ENCODE results near the gene DPP3. TPM values are rescaled to one million over a fixed set of nuclear protein-coding genes. Genes with fewer than 3 reads are reported as not detected.

DPP3 gene
- total and polyA plus RNA-seq, 2 experiments from 2014 or later: 21.9 to 44.9 TPM

- no peaks in the 10 kb centered on the region for H3K9me3 ChIP-seq (ENCODE audit: low read depth)
- peak in 1 of 2 donors; percentile 45 for DNase-seq (ENCODE audit: low read depth in 1 of 2, low spot score in 1 of 2)
- H3K27ac ChIP-seq: peak overlapping the region; percentile 97
These were observed 679 bp upstream of the DPP3 start for GRCh38 chr11:66479394-66480116.

GRCh38 chr11:66484806-66485380 is 4.7 kb downstream of the DPP3 start:
- Histone ChIP-seq H3K36me3 (no peaks in the 10 kb centered on the region), H3K9me3 (ENCODE audit: low read depth) (no peaks in the 10 kb centered on the region), H3K4me1 (ENCODE audit: low read depth) (no peaks in the 10 kb centered on the region), H3K27me3 (no peaks in the 10 kb centered on the region), H3K4me3 (no peak overlapping the region), H3K27ac (no peak overlapping the region)
- no peak for DNase-seq (ENCODE audit: low read depth in 1 of 2, low spot score in 1 of 2)
- TF ChIP-seq CTCF (IDR thresholded peaks at IDR 0.05; ENCODE audit: low read depth, low read length): no peak

More at GRCh38 chr11:66479394-66480116, 679 bp upstream of the DPP3 start:
- no peaks in the 10 kb centered on the region for H3K4me1 ChIP-seq (ENCODE audit: low read depth)
- H3K27me3 ChIP-seq: no peaks in the 10 kb centered on the region
- H3K36me3 ChIP-seq: no peaks in the 10 kb centered on the region
- TF ChIP-seq CTCF (IDR thresholded peaks at IDR 0.05; ENCODE audit: low read depth, low read length): no peak
- peak overlapping the region; percentile 60 for H3K4me3 ChIP-seq

- no peak overlapping the region for H3K4me3 ChIP-seq
- DNase-seq (ENCODE audit: low read depth in 1 of 2, low spot score in 1 of 2): no peak
- H3K36me3 ChIP-seq: no peaks in the 10 kb centered on the region
- H3K4me1 ChIP-seq (ENCODE audit: low read depth): no peaks in the 10 kb centered on the region
- H3K27ac ChIP-seq: no peak overlapping the region
- no peaks in the 10 kb centered on the region for H3K9me3 ChIP-seq (ENCODE audit: low read depth)
- H3K27me3 ChIP-seq: no peaks in the 10 kb centered on the region
- no peak for TF ChIP-seq CTCF (IDR thresholded peaks at IDR 0.05; ENCODE audit: low read depth, low read length)
These were observed 8.7 kb downstream of the DPP3 start for GRCh38 chr11:66488957-66489356.

GRCh38 chr11:66489636-66490035 is 9.4 kb downstream of the DPP3 start:
- TF ChIP-seq CTCF (IDR thresholded peaks at IDR 0.05; ENCODE audit: low read depth, low read length): no peak
- Histone ChIP-seq H3K4me3 (no peak overlapping the region), H3K27ac (no peak overlapping the region), H3K36me3 (no peaks in the 10 kb centered on the region), H3K9me3 (ENCODE audit: low read depth) (no peaks in the 10 kb centered on the region), H3K4me1 (ENCODE audit: low read depth) (no peaks in the 10 kb centered on the region), H3K27me3 (no peaks in the 10 kb centered on the region)
- DNase-seq (ENCODE audit: low read depth in 1 of 2, low spot score in 1 of 2): no peak

- no peak overlapping the region for H3K4me3 ChIP-seq
These were observed 11.2 kb downstream of the DPP3 start for GRCh38 chr11:66491315-66491935.

More at GRCh38 chr11:66491315-66491935, 11.2 kb downstream of the DPP3 start:
- no peak overlapping the region for H3K27ac ChIP-seq
- H3K27me3 ChIP-seq: no peaks in the 10 kb centered on the region
- TF ChIP-seq CTCF (IDR thresholded peaks at IDR 0.05; ENCODE audit: low read depth, low read length): peak; percentile 39
- DNase-seq (ENCODE audit: low read depth in 1 of 2, low spot score in 1 of 2): peak in 1 of 2 donors; percentile 34
- no peaks in the 10 kb centered on the region for H3K4me1 ChIP-seq (ENCODE audit: low read depth)
- H3K9me3 ChIP-seq (ENCODE audit: low read depth): no peaks in the 10 kb centered on the region
- H3K36me3 ChIP-seq: no peaks in the 10 kb centered on the region

Measured in cardiac muscle cell (in vitro differentiated cells and primary cell).